Coronary artery (tissue), 2 donors: ENCODE data around the gene NFIX.

ENCODE experiments used
- DNase-seq: peaks from one replicate; pipeline ENCODE4 v3.0.0-alpha.2; 2017; ENCODE audit warnings: low spot score
- H3K27ac ChIP-seq, 2 donors: fragments of 200-600 bp; sonication (generic); one replicate each; pipeline ENCODE4 v1.5.1; 2016 to 2019
- H3K4me3 ChIP-seq: fragments of 200-600 bp; sonication (generic); 2 replicates; pipeline ENCODE4 v1.5.1; 2016; ENCODE audit warnings: mild to moderate bottlenecking, moderate library complexity
- CTCF ChIP-seq: fragments of 200-600 bp; sonication (generic); IDR thresholded peaks from one replicate; pipeline ENCODE4 v1.5.1; 2019; ENCODE audit warnings: antibody characterized with exemption

The NFIX gene

GRCh38 chr19:13010038-13010991, 15.0 kb downstream of the NFIX start:
- H3K27ac ChIP-seq, result peak overlapping the region; percentile 47 to 89
- no peak for TF ChIP-seq CTCF
- H3K4me3 ChIP-seq, result peak overlapping the region; percentile 58
- peak; percentile 88 for DNase-seq

GRCh38 chr19:13010992-13011652, 15.8 kb downstream of the NFIX start:
- TF ChIP-seq CTCF, result no peak
- peak overlapping the region; percentile 76 to 87 for H3K27ac ChIP-seq
- DNase-seq, result no peak
- peak overlapping the region; percentile 6 for H3K4me3 ChIP-seq

GRCh38 chr19:13011653-13012389, 16.5 kb downstream of the NFIX start:
- Histone ChIP-seq H3K4me3 (peak overlapping the region; percentile 62), H3K27ac (peak overlapping the region; percentile 76 to 87)
- no peak for DNase-seq
- TF ChIP-seq CTCF, result no peak

- Histone ChIP-seq H3K4me3 (peak overlapping the region; percentile 62), H3K27ac (peak overlapping the region; percentile 76 to 87)
- DNase-seq, result no peak
- no peak for TF ChIP-seq CTCF
These were observed 17.1 kb downstream of the NFIX start for GRCh38 chr19:13012390-13012689.

- Histone ChIP-seq H3K4me3 (peak overlapping the region; percentile 62), H3K27ac (peak overlapping the region; percentile 76 to 87)
- TF ChIP-seq CTCF, result no peak
- DNase-seq, result no peak
These were observed 17.7 kb downstream of the NFIX start for GRCh38 chr19:13012690-13013608.

- DNase-seq, result no peak
- no peak for TF ChIP-seq CTCF
- Histone ChIP-seq H3K27ac (peak overlapping the region; percentile 87 to 90), H3K4me3 (peak overlapping the region; percentile 62)
These were observed 18.4 kb downstream of the NFIX start for GRCh38 chr19:13013649-13014048.
